Osteoblast (primary cell): ENCODE data around the gene MEG3. TPM values are rescaled to one million over a fixed set of nuclear protein-coding genes. Genes with fewer than 3 reads are reported as not detected.

Experiments used
- DNase-seq: peaks from one replicate; pipeline ENCODE4 v3.0.0; 2011; ENCODE audit warnings: low spot score, mixed read lengths; ENCODE audit not compliant: insufficient read length; ENCODE audit errors: missing footprints
- H2AFZ ChIP-seq: 2 replicates; pipeline ENCODE4 v1.6.0; 2011; ENCODE audit warnings: mild to moderate bottlenecking, low read length
- H3K27ac ChIP-seq: 2 replicates; pipeline ENCODE4 v1.5.1; 2011; ENCODE audit warnings: mild to moderate bottlenecking, low read depth, low read length, moderate library complexity
- H3K27me3 ChIP-seq: 2 replicates; pipeline ENCODE4 v1.6.0; 2012; ENCODE audit warnings: mild to moderate bottlenecking, control low read depth, inconsistent platforms, low read length, moderate library complexity; ENCODE audit not compliant: insufficient read depth
- H3K36me3 ChIP-seq: 2 replicates; pipeline ENCODE4 v1.5.1; 2011; ENCODE audit warnings: mild to moderate bottlenecking, low read length, control low read depth, moderate library complexity; ENCODE audit not compliant: insufficient read depth
- H3K4me1 ChIP-seq: 2 replicates; pipeline ENCODE4 v1.5.1; 2011; ENCODE audit warnings: mild to moderate bottlenecking, low read length, control low read depth, moderate library complexity; ENCODE audit not compliant: insufficient read depth
- H3K4me2 ChIP-seq: 2 replicates; pipeline ENCODE4 v1.6.0; 2011; ENCODE audit warnings: mild to moderate bottlenecking, low read length; ENCODE audit not compliant: insufficient read depth
- H3K4me3 ChIP-seq: fragments of 200-600 bp; sonication (generic); 3 replicates; pipeline ENCODE4 v1.5.1; 2012; ENCODE audit warnings: mild to moderate bottlenecking, low read length, inconsistent platforms; ENCODE audit not compliant: insufficient read depth
- H3K79me2 ChIP-seq: 2 replicates; pipeline ENCODE4 v1.6.0; 2012; ENCODE audit warnings: mild to moderate bottlenecking, low read length, control low read depth, inconsistent platforms; ENCODE audit not compliant: insufficient read depth
- H3K9me3 ChIP-seq: 2 replicates; pipeline ENCODE4 v1.5.1; 2011; ENCODE audit warnings: low read depth, low read length, control low read depth
- H4K20me1 ChIP-seq: 2 replicates; pipeline ENCODE4 v1.6.0; 2012; ENCODE audit warnings: mild to moderate bottlenecking, low read length, control low read depth; ENCODE audit not compliant: insufficient read depth
- CTCF ChIP-seq: IDR thresholded peaks from 2 replicates; pipeline ENCODE4 v1.5.1; 2011; ENCODE audit warnings: mild to moderate bottlenecking, low read depth, low read length, moderate library complexity; ENCODE audit errors: extremely low read depth
- total RNA-seq: library from RNA; depleted of rRNA; stranded (reverse); fragments of >200 nt; gene quantifications from 2 replicates; pipeline ENCODE4 v1.2.3, GENCODE V29; 2012

The MEG3 gene
- total RNA-seq, 1 donor: 200 TPM

GRCh38 chr14:100903672-100904185, 77.8 kb downstream of the MEG3 start, which contains the start of gene RTL1:
RTL1 (minus strand) TSS chr14:100903722; CDS start chr14:100884788, 18,934 bp downstream.
- Histone ChIP-seq H3K4me3 (no peak within 1 kb of the TSS), H3K27ac (no peak within 1 kb of the TSS), H3K27me3 (peaks cover 21% of the 10 kb centered on the region), H2AFZ (no peak within 1 kb of the TSS), H3K9me3 (no peaks in the 10 kb centered on the region), H3K4me1 (no peaks in the 10 kb centered on the region), H3K4me2 (no peak within 1 kb of the TSS), H4K20me1 (peaks cover 7% of the 10 kb centered on the region), H3K79me2 (peaks cover 23% of the 10 kb centered on the region), H3K36me3 (peaks cover 52% of the 10 kb centered on the region)
- DNase-seq: no peak
- no peak for TF ChIP-seq CTCF

GRCh38 chr14:100904307-100905087, 78.6 kb downstream of the MEG3 start:
- H3K36me3 ChIP-seq: peaks cover 53% of the 10 kb centered on the region
- peaks cover 14% of the 10 kb centered on the region for H3K27me3 ChIP-seq
- H3K4me1 ChIP-seq: no peaks in the 10 kb centered on the region
- H3K27ac ChIP-seq: no peak overlapping the region
- H4K20me1 ChIP-seq: peaks cover 10% of the 10 kb centered on the region
- H2AFZ ChIP-seq: no peak overlapping the region
- no peak overlapping the region for H3K4me3 ChIP-seq
- TF ChIP-seq CTCF: peak; percentile 9
- peak; percentile 71 for DNase-seq
- H3K9me3 ChIP-seq: no peaks in the 10 kb centered on the region
- H3K4me2 ChIP-seq: no peak overlapping the region
- H3K79me2 ChIP-seq: peaks cover 30% of the 10 kb centered on the region

GRCh38 chr14:100905166-100905565, 79.2 kb downstream of the MEG3 start:
- peaks cover 53% of the 10 kb centered on the region for H3K36me3 ChIP-seq
- peaks cover 37% of the 10 kb centered on the region for H3K79me2 ChIP-seq
- peaks cover 10% of the 10 kb centered on the region for H4K20me1 ChIP-seq
- no peak overlapping the region for H3K4me3 ChIP-seq
- no peak for TF ChIP-seq CTCF
- H3K27ac ChIP-seq: no peak overlapping the region
- DNase-seq: peak; percentile 58
- H3K27me3 ChIP-seq: peaks cover 8% of the 10 kb centered on the region
- no peaks in the 10 kb centered on the region for H3K4me1 ChIP-seq
- H3K9me3 ChIP-seq: no peaks in the 10 kb centered on the region
- no peak overlapping the region for H3K4me2 ChIP-seq
- no peak overlapping the region for H2AFZ ChIP-seq

GRCh38 chr14:100906420-100906819, 80.5 kb downstream of the MEG3 start:
- H3K4me1 ChIP-seq: no peaks in the 10 kb centered on the region
- H3K27ac ChIP-seq: no peak overlapping the region
- no peak for DNase-seq
- peaks cover 6% of the 10 kb centered on the region for H3K27me3 ChIP-seq
- no peak overlapping the region for H3K4me3 ChIP-seq
- H3K79me2 ChIP-seq: peaks cover 38% of the 10 kb centered on the region
- no peak overlapping the region for H2AFZ ChIP-seq
- H4K20me1 ChIP-seq: peaks cover 7% of the 10 kb centered on the region
- TF ChIP-seq CTCF: peak; percentile 21
- H3K4me2 ChIP-seq: no peak overlapping the region
- no peaks in the 10 kb centered on the region for H3K9me3 ChIP-seq
- H3K36me3 ChIP-seq: peaks cover 58% of the 10 kb centered on the region
